ENCODE measurements around the gene ZDHHC21. TPM values are rescaled to one million over a fixed set of nuclear protein-coding genes. Genes with fewer than 3 reads are reported as not detected.
A peak's percentile ranks its signal among the peaks of the same experiment; 100 is the strongest.

ZDHHC21 gene
- total RNA-seq, 1 experiment from 2014 or later: 9.0 TPM

- Histone ChIP-seq H2BK120ac (ENCODE audit: low read depth, low read length, poor library complexity, severe bottlenecking) (no peak overlapping the region), H4K20me1 (ENCODE audit: control insufficient read depth, insufficient read depth, insufficient read length) (no peaks in the 10 kb centered on the region), H2BK5ac (ENCODE audit: insufficient read length, low read length) (no peak overlapping the region), H3K9me3 (ENCODE audit: control insufficient read depth, low read depth, low read length) (no peaks in the 10 kb centered on the region), H3K4ac (ENCODE audit: low read depth, low read length) (no peak overlapping the region), H2BK20ac (ENCODE audit: low read depth, low read length, poor library complexity, severe bottlenecking) (no peak overlapping the region), H3K27ac (ENCODE audit: insufficient read length, low read depth, low read length) (no peak overlapping the region), H2AK5ac (ENCODE audit: insufficient read length, low read length) (no peak overlapping the region), H4K5ac (ENCODE audit: insufficient read length, low read depth, low read length) (no peak overlapping the region), H4K91ac (ENCODE audit: insufficient read length, low read depth, low read length) (no peak overlapping the region), H3K23ac (ENCODE audit: insufficient read length, low read depth, low read length) (no peak overlapping the region), H3K79me2 (ENCODE audit: insufficient read depth, low read length) (no peaks in the 10 kb centered on the region), H2BK15ac (ENCODE audit: low read depth, low read length) (no peak overlapping the region), H3K9ac (ENCODE audit: extremely low read depth, insufficient read length, low read length) (no peak overlapping the region), H3K56ac (ENCODE audit: insufficient read length, low read depth, low read length) (no peak overlapping the region), H3K14ac (ENCODE audit: insufficient read depth, low read length) (no peak overlapping the region), H3T11ph (ENCODE audit: low read length) (no peak overlapping the region), H3K18ac (ENCODE audit: insufficient read length, low read depth, low read length) (no peak overlapping the region), H3K4me2 (ENCODE audit: insufficient read depth, insufficient read length, low read length) (no peak overlapping the region), H4K8ac (replicated peaks; ENCODE audit: insufficient read length, low read depth, low read length) (no peak overlapping the region), H2BK12ac (ENCODE audit: insufficient read length, low read depth, low read length) (no peak overlapping the region), H3K79me1 (ENCODE audit: insufficient read depth, low read depth, low read length, poor library complexity, severe bottlenecking) (no peaks in the 10 kb centered on the region), H3K27me3 (ENCODE audit: insufficient read depth, low read length) (no peaks in the 10 kb centered on the region), H3K23me2 (ENCODE audit: insufficient read length, low read depth, low read length, poor library complexity, severe bottlenecking) (no peaks in the 10 kb centered on the region), H3K4me1 (ENCODE audit: insufficient read depth, low read length) (no peaks in the 10 kb centered on the region), H2AFZ (ENCODE audit: low read length) (no peak overlapping the region)
- H3K36me3 Mint-ChIP-seq (ENCODE audit: insufficient read depth in 1 of 3, low read depth in 3 of 3): peaks cover 15 to 30% (median 21%) of the 10 kb centered on the region in 3 experiments
- peaks cover 0 to 2% of the 10 kb centered on the region in 2 experiments; a peak in 1 of 4 replicates for H3K4me1 Mint-ChIP-seq
- TF ChIP-seq CTCF (conservative IDR thresholded peaks at IDR 0.05): peak; percentile 69
- no peaks in the 10 kb centered on the region for H3K27me3 Mint-ChIP-seq (ENCODE audit: low read depth)
- WGBS (ENCODE audit: extremely low coverage, insufficient read length, low lambda C conversion rate): no CpG with 5 or more reads among the region's 3 CpGs
- H3K4me3 Mint-ChIP-seq: no peak overlapping the region
- no peak for DNase-seq
- no peak overlapping the region for H3K27ac Mint-ChIP-seq
- peaks cover 0 to 2% of the 10 kb centered on the region in 2 experiments; a peak in 2 of 5 replicates for H3K9me3 Mint-ChIP-seq
Observed at GRCh38 chr9:14661421-14662059, 31.7 kb downstream of the ZDHHC21 start.
